Jurkat, Clone E6-1 (cell line): Measurements from ENCODE around the gene OPN4.

Source experiments
- DNase-seq: peaks from one replicate; pipeline ENCODE4 v3.0.0-alpha.2; 2011; ENCODE audit warnings: low read depth, low spot score
- H3K4me3 ChIP-seq: 2 replicates; pipeline ENCODE4 v1.5.1; 2011; ENCODE audit warnings: mild to moderate bottlenecking, low read length, control low read depth, moderate library complexity

Gene OPN4

DNA sequence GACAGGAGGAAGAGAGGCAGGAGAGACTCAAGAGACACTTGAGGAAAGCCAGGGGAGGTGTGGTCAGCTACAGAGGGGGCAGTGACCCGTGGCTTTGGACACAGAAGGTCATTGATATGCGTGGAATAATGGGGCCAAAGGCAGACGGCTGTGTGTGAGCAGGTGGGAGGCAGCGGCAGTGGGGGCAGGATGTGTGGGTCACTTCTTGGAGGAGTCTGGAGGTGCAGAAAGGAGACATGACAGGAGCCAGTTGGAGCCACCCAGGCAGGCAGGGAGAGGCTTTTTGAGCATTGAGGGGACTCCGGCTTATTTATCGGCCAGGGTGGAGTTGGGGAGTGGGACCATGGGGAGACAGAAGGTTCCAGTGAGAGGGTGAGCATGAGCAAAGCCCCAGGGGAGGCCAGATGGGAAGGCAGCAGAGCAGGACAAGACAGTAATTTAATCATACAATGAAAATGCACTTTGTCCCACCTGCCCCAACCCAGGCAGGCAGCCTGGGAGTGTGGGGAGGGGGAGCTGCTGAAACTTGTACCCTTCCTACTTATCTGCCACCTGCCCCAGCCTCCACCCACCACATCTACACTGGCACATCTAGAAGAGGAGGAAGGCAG is 19.0 kb downstream of the OPN4 start:
- no peak overlapping the region for H3K4me3 ChIP-seq
- DNase-seq: no peak

DNA sequence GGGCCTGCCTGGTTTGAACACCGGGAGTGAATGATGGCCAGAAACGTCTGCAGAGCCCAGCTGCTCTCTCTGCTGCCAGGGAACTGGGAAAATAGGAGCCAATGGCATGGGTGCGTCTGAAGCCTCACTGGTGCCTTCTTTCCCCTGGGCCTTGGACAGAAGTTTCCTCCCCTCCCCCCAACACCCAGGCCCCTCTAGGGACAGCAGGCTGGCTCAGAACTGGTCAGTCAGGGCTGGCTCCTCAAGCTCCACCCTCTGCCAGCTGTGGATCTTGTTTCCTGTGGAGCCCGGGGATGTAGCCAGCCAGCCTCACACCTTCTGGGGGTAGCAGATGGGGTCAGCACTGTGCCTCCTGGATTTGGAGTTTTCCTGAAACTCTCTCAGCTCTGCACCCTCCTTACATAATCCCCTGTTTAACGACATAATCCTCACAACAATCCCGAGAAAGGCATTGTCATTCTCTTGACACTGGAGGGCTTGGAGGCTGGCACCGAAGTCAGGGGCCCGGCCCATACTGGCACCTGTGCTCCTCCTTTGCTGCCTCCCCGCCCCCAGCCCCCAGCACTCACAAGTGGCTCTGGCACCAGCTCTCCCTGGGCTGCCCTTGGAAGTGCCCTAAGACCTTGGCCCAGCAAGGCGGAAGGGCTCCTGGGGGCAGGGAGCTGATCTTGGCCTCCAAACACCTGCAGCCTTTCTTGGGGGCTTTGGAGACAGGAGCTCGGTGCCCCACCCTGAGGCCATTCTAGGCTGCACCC is 19.7 kb downstream of the OPN4 start:
- H3K4me3 ChIP-seq: no peak overlapping the region
- no peak for DNase-seq

DNA sequence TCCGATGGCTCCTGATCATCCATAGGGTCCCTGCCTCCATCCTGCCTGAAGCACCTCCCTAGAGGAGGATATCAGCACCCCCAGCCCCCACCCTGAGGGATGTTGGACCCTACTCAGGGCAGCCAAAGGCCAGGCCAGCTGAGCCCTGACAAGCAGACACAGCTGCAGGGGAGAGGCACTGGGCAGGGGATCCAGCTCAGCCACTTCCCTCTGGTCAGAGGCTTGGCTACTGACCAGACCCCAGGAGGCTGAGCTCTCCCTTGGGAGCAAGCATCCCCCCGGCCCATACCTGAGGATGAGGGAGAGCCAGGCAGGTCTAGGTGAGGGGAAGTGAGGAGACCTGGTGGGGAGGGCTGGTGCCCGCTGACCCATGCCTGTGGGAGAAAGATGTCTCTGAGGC is 20.6 kb downstream of the OPN4 start:
- no peak overlapping the region for H3K4me3 ChIP-seq
- DNase-seq: no peak

DNA sequence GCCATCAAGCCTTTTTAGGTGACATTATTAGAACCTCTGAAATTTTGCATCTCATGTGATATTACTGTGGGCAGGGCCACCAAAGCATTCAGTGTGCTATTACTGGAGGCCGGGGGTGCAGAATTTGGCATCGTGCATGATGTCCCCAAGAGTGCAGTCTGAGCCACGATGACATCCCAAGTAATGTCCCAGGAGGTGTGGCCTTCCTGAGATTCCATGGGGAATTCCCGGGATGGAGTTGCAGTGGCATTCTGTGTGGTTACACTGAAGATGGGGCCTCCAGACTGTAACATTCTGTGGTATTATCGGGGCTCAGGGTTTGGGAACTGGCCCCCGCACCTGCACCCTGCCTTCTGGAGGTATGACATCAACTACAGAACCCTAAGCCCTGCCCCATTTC is 23.0 kb downstream of the OPN4 start:
- DNase-seq: no peak
- H3K4me3 ChIP-seq: no peak overlapping the region

- H3K4me3 ChIP-seq: no peak overlapping the region
- no peak for DNase-seq
Measured at GRCh38 chr10:86678999-86679792, 24.8 kb downstream of the OPN4 start.

- DNase-seq: no peak
Measured at GRCh38 chr10:86681047-86681446, 26.7 kb downstream of the OPN4 start.

GRCh38 chr10:86681722-86682386 is 27.5 kb downstream of the OPN4 start:
- H3K4me3 ChIP-seq: no peak overlapping the region
- no peak for DNase-seq

More at GRCh38 chr10:86681047-86681446, 26.7 kb downstream of the OPN4 start:
- H3K4me3 ChIP-seq: no peak overlapping the region

- no peak overlapping the region for H3K4me3 ChIP-seq
- DNase-seq: no peak
Measured at GRCh38 chr10:86682675-86683074, 28.3 kb downstream of the OPN4 start.

GRCh38 chr10:86684331-86685097 is 30.2 kb downstream of the OPN4 start:
- no peak overlapping the region for H3K4me3 ChIP-seq
- DNase-seq: no peak

DNA sequence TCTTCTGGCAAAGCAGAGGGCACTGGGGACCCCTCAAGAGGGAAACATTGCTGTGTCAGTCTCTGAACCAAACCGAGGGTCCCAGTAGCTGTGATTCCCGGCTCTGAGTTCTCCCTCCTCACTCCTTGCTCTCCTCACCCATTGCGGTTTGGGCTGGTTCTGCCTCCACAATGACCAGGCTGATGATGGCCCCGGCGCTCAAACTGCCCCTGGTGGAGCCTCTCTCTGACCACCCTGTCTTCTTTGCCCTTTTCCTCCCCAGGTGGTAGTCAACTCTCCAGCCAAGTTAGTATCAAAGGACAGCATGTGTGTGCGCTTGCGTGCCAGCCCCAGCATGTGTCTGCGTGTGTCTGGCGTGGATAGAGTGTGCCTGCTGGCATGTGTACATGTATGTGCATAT is 31.1 kb downstream of the OPN4 start:
- no peak for DNase-seq
- H3K4me3 ChIP-seq: no peak overlapping the region

DNA sequence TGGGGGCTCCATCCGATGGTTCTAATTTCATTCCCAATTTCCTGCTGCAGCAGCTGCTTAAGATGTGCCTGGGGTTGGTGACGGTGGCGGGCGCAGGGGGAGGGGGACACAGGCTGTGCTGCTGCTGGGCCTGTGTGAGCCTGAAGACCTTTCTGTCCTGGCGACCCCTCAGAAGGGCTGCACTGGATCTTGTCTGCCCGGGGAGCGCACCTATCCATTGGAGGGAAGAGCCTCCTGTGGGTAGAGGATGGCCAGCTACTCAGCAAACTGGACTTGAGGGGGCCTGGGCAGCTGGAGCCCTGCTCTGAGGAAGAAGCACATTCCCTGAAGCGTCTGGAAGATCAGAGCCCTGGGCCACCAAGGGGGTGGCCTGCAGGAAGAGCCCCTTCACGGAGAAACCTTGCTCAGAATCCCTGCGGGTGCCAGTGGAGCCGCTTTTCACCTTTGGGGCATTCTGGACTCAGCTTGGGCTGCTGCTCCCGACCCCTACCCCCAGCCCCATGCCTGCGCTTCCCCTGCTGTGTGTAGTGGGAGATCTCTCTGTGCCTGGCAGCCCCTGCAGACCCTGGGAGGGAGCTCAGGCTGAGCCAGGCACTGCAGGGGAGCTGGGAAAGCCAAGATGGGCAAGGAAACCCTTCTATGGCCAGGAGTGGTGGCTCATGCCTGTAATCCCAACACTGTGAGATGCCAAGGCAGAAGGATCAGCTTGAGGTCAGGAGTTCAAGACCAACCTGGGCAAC is 31.7 kb downstream of the OPN4 start:
- no peak for DNase-seq
- H3K4me3 ChIP-seq: no peak overlapping the region

DNA sequence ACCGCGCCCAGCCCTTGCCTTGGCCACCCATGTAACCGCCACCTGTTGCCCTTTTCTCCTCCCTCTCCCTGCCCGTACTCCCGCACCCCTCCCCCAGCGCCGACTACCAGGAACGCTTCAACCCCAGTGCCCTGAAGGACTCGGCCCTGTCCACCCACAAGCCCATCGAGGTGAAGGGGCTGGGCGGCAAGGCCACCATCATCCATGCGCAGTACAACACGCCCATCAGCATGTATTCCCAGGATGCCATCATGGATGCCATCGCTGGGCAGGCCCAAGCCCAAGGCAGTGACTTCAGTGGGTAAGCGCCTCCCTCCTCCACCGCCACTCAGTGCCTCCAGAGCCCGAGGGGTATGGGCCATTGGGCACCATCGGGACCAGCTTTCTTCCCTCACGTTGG is 32.6 kb downstream of the OPN4 start:
- DNase-seq: no peak

GRCh38 chr10:86687750-86688149 is 33.4 kb downstream of the OPN4 start:
- no peak overlapping the region for H3K4me3 ChIP-seq
- no peak for DNase-seq

More for the DNA sequence above, 32.6 kb downstream of the OPN4 start:
- H3K4me3 ChIP-seq: no peak overlapping the region

GRCh38 chr10:86688398-86688921 is 34.1 kb downstream of the OPN4 start:
- DNase-seq: peak; percentile 53
- no peak overlapping the region for H3K4me3 ChIP-seq

GRCh38 chr10:86689146-86689545 is 34.8 kb downstream of the OPN4 start:
- no peak overlapping the region for H3K4me3 ChIP-seq
- DNase-seq: no peak

DNA sequence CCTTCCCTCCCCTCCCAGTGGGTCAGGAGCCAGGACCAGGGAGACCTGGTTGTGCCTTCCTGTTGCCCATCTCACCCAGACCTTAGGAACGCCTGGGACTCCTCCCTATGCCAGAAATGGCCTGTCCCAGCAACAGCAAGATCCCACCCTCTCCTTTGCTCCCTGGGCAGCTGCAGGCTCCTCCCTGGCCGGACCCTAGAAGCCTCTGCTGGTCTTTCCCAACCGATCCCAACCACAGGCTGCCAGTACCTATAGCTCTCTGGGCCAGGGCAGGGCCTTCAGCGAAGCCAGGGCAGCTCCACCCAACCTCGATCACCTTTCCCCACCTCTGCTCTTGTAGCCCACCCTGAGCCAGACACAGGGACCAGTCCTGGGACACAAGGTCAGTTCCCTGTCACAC is 35.9 kb downstream of the OPN4 start:
- no peak overlapping the region for H3K4me3 ChIP-seq
- no peak for DNase-seq

DNA sequence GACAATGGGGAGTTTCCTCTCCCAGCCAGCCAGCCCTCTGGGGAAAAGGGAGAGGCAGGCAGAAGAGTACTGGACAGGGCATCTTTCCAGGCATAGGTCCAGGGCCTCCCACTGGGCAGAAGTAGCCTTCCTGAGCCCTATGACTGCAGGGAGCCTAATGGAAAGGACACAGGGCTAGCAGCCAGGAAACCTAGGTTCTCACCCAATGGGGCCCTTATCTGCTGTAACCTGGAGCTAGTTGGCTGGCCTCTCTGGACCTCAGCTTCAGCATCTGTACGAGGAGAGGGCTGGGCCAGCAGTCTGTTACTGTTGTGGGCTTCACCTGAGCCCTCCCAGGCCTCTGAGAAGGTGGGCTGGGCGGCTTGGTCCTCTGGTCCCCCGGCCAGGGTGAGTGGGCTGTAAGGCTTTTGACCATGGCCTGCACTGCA is 36.3 kb downstream of the OPN4 start:
- H3K4me3 ChIP-seq: no peak overlapping the region
- DNase-seq: no peak
